HCT116 (cell line): ENCODE measurements around the gene EYA4. TPM values are rescaled to one million over a fixed set of nuclear protein-coding genes. Genes with fewer than 3 reads are reported as not detected.

Source experiments
- ATAC-seq: fragments of 200-7000 bp; cut with Tn5 transposase; 2 replicates; pipeline ENCODE4 v1.9.1; 2020; ENCODE audit warnings: mild to moderate bottlenecking, moderate library complexity
- BruUV-seq: library from RNA; stranded (reverse); fragments of 400-500 nt; replicated peaks from 2 replicates; lab custom pipeline; 2021; lab: Mats Ljungman, UMichigan
- CTCF ChIA-PET: fragments of 300-600 bp; sonication (Branson Sonifier 250); formaldehyde crosslinking; loops from one replicate; lab custom pipeline; 2021; ENCODE audit warnings: antibody characterized with exemption; lab: Charles Lee
- POLR2A ChIA-PET: fragments of 300-600, 350-600 bp; sonication (Branson Sonifier 250); formaldehyde crosslinking; loops from one replicate; lab custom pipeline; 2021; ENCODE audit warnings: antibody characterized with exemption; lab: Charles Lee
- RAD21 ChIA-PET, 2 experiments: fragments of 300-600 bp; sonication (Branson Sonifier 250); formaldehyde crosslinking; loops; one replicate each; lab custom pipeline; 2023; ENCODE audit warnings: low total read pairs in 2 of 2; ENCODE audit not compliant: uncharacterized antibody in 2 of 2, unreplicated experiment in 2 of 2, low non-redundant PET in 1 of 2; lab: Charles Lee
- DNase-seq: peaks from one replicate; pipeline ENCODE4 v3.0.0-alpha.2; 2010; ENCODE audit warnings: low read depth, low spot score
- H2AFZ ChIP-seq: fragments of 200-600 bp; shearing (Covaris generic), sonication (generic); 2 replicates; pipeline ENCODE4 v1.6.1; 2017; ENCODE audit warnings: low read depth, mixed run types, mixed read lengths, antibody characterized with exemption, low read length; ENCODE audit not compliant: poor library complexity, severe bottlenecking
- H3K27ac ChIP-seq: 2 replicates; pipeline ENCODE4 v1.5.1; 2012; ENCODE audit warnings: low read depth, low read length
- H3K27me3 ChIP-seq: fragments of 200-600 bp; sonication (generic); 2 replicates; pipeline ENCODE4 v1.6.1; 2016; ENCODE audit warnings: mixed run types, low read length, mixed read lengths; ENCODE audit not compliant: insufficient read depth
- H3K36me3 ChIP-seq, 2 experiments: fragments of 200-500 bp in 1 of 2; fragments of 200-600 bp in 1 of 2; sonication (Bioruptor generic) in 1 of 2; sonication (generic) in 1 of 2; 2 replicates each; pipeline versions ENCODE4 v1.5.1 to v1.6.1; 2014 to 2016; ENCODE audit warnings: low read length in 2 of 2, inconsistent platforms in 1 of 2, mixed read lengths in 1 of 2, mixed run types in 1 of 2; ENCODE audit not compliant: insufficient read depth in 2 of 2, control insufficient read depth in 1 of 2
- H3K4me1 ChIP-seq, 2 experiments: fragments of 200-600 bp in 1 of 2; sonication (generic) in 1 of 2; 2 replicates each; pipeline versions ENCODE4 v1.5.1 to v1.6.1; 2012 to 2017; ENCODE audit warnings: low read length in 2 of 2, inconsistent platforms in 1 of 2, mild to moderate bottlenecking in 1 of 2, mixed read lengths in 1 of 2, mixed run types in 1 of 2, moderate library complexity in 1 of 2; ENCODE audit not compliant: insufficient read depth in 2 of 2, control insufficient read depth in 1 of 2
- H3K4me2 ChIP-seq: fragments of 200-600 bp; sonication (generic); 2 replicates; pipeline ENCODE4 v1.6.1; 2017; ENCODE audit warnings: mixed run types, low read length, mixed read lengths
- H3K4me3 ChIP-seq, 2 experiments: fragments of 200-600 bp in 1 of 2; sonication (generic) in 1 of 2; replicated peaks in 1 of 2; 2 replicates each; pipeline ENCODE4 v1.5.1; 2011 to 2016; ENCODE audit warnings: low read length in 2 of 2, control low read depth in 1 of 2, low read depth in 1 of 2, mild to moderate bottlenecking in 1 of 2, mixed read lengths in 1 of 2, mixed run types in 1 of 2
- H3K79me2 ChIP-seq: fragments of 200-600 bp; sonication (generic); 2 replicates; pipeline ENCODE4 v1.6.1; 2017; ENCODE audit warnings: mild to moderate bottlenecking, mixed run types, low read length, moderate library complexity, mixed read lengths; ENCODE audit not compliant: insufficient read depth
- H3K9ac ChIP-seq: fragments of 200-600 bp; sonication (generic); 2 replicates; pipeline ENCODE4 v1.6.1; 2016; ENCODE audit warnings: low read length, mixed read lengths
- H3K9me2 ChIP-seq: fragments of 200-600 bp; sonication (generic), shearing (Covaris generic); 2 replicates; pipeline ENCODE4 v1.6.1; 2017; ENCODE audit warnings: mixed run types, mild to moderate bottlenecking, moderate library complexity; ENCODE audit not compliant: insufficient read depth
- H3K9me3 ChIP-seq, 2 experiments: fragments of 200-500 bp in 1 of 2; fragments of 200-600 bp in 1 of 2; sonication (Bioruptor generic) in 1 of 2; sonication (generic) in 1 of 2; 2 replicates each; pipeline ENCODE4 v1.6.1; 2014 to 2017; ENCODE audit warnings: low read length in 2 of 2, mixed read lengths in 2 of 2, inconsistent platforms in 1 of 2, low read depth in 1 of 2, mild to moderate bottlenecking in 1 of 2, mixed run types in 1 of 2, moderate library complexity in 1 of 2; ENCODE audit not compliant: control insufficient read depth in 1 of 2, insufficient read depth in 1 of 2
- H4K20me1 ChIP-seq: fragments of 200-600 bp; sonication (generic), shearing (Covaris generic); 2 replicates; pipeline ENCODE4 v1.6.1; 2017; ENCODE audit warnings: mixed run types, mild to moderate bottlenecking, moderate library complexity; ENCODE audit not compliant: insufficient read depth
- ATF3 ChIP-seq: IDR thresholded peaks from 2 replicates; pipeline ENCODE4 v1.6.1; 2012
- CBX3 ChIP-seq: IDR thresholded peaks from 2 replicates; pipeline ENCODE4 v1.6.1; 2012; ENCODE audit warnings: low read depth
- CEBPB ChIP-seq: IDR thresholded peaks from 2 replicates; pipeline ENCODE4 v1.6.1; 2012; ENCODE audit warnings: low read depth
- CTCF ChIP-seq, 3 experiments: fragments of 200-600 bp in 1 of 3; sonication (generic) in 1 of 3; IDR thresholded peaks in 2 of 3; conservative IDR thresholded peaks in 1 of 3; 2 replicates each; pipeline ENCODE4 v1.5.1; 2012 to 2017; ENCODE audit warnings: low read depth in 2 of 3, low read length in 2 of 3, antibody characterized with exemption in 1 of 3, borderline replicate concordance in 1 of 3, control low read depth in 1 of 3, mild to moderate bottlenecking in 1 of 3, mixed read lengths in 1 of 3, mixed run types in 1 of 3, moderate library complexity in 1 of 3; ENCODE audit not compliant: insufficient read depth in 1 of 3
- JUND ChIP-seq: IDR thresholded peaks from 2 replicates; pipeline ENCODE4 v1.6.1; 2012
- MAX ChIP-seq: IDR thresholded peaks from 2 replicates; pipeline ENCODE4 v1.6.1; 2012
- POLR2A ChIP-seq: IDR thresholded peaks from 2 replicates; pipeline ENCODE4 v1.7.0; 2011; ENCODE audit warnings: borderline replicate concordance; ENCODE audit not compliant: insufficient read depth, insufficient read length; ENCODE audit errors: extremely low read depth
- POLR2AphosphoS5 ChIP-seq: IDR thresholded peaks from 2 replicates; pipeline ENCODE4 v1.6.1; 2011; ENCODE audit warnings: mild to moderate bottlenecking, low read depth, low read length, moderate library complexity
- RAD21 ChIP-seq: IDR thresholded peaks from 2 replicates; pipeline ENCODE4 v1.6.1; 2012; ENCODE audit warnings: low read depth, mild to moderate bottlenecking
- REST ChIP-seq: IDR thresholded peaks from 2 replicates; pipeline ENCODE4 v1.6.1; 2012; ENCODE audit warnings: low read depth
- SRF ChIP-seq: IDR thresholded peaks from 2 replicates; pipeline ENCODE4 v1.6.1; 2012; ENCODE audit warnings: low read depth
- TCF7L2 ChIP-seq: IDR thresholded peaks from 2 replicates; pipeline ENCODE4 v1.7.0; 2011; ENCODE audit warnings: borderline replicate concordance, inconsistent platforms; ENCODE audit not compliant: insufficient read depth, insufficient read length; ENCODE audit errors: extremely low read depth
- YY1 ChIP-seq: IDR thresholded peaks from 2 replicates; pipeline ENCODE4 v1.6.1; 2011; ENCODE audit warnings: low read length, low read depth, moderate library complexity, mild to moderate bottlenecking; ENCODE audit not compliant: insufficient replicate concordance; ENCODE audit errors: extremely low read depth
- ZFX ChIP-seq: fragments of 450-650 bp; IDR thresholded peaks from 2 replicates; pipeline ENCODE4 v1.6.1; 2017
- intact Hi-C: fragments of 100-400 bp; cut with micrococcal nuclease; formaldehyde crosslinking; loops from 2 replicates; pipeline ENCODE4 v1.10.0; 2022
- total RNA-seq: library from RNA; stranded (reverse); gene quantifications from one replicate; pipeline ENCODE4 v1.2.1, GENCODE V29; 2021; ENCODE audit not compliant: unreplicated experiment
- TF ChIP-seq, protein P1 (sequence below): IDR thresholded peaks from 2 replicates; pipeline ENCODE4 v1.6.1; 2011; ENCODE audit warnings: mild to moderate bottlenecking, low read length, moderate library complexity; ENCODE audit not compliant: insufficient replicate concordance; ENCODE audit errors: extremely low read depth

Gene EYA4
- total RNA-seq, 1 experiment from 2014 or later: not detected

GRCh38 chr6:133245422-133245903 is 4.3 kb downstream of the EYA4 start (continued):
- TF ChIP-seq REST (no peak), JUND (no peak), MAX (no peak), CBX3 (no peak), POLR2A (no peak)
- TF ChIP-seq, all 23 proteins: peak for 0

- H3K9me2 ChIP-seq: no peaks in the 10 kb centered on the region
- no peaks in the 10 kb centered on the region for H3K79me2 ChIP-seq
- H3K36me3 ChIP-seq: no peaks in the 10 kb centered on the region
- no peaks in the 10 kb centered on the region for H3K4me1 ChIP-seq
- no peak for TF ChIP-seq RAD21
- no peak for TF ChIP-seq JUND
- no peak for TF ChIP-seq ATF3
- TF ChIP-seq CEBPB: no peak
- TF ChIP-seq YY1: no peak
- TF ChIP-seq POLR2AphosphoS5: no peak
- TF ChIP-seq CTCF (IDR thresholded peaks at IDR 0.05 in 2 of 3, conservative IDR thresholded peaks at IDR 0.05 in 1 of 3; ENCODE audit: borderline replicate concordance in 1 of 3, insufficient read depth in 1 of 3, low read depth in 2 of 3, low read length in 2 of 3): no peak
- no peak for TF ChIP-seq ZFX
- TF ChIP-seq, protein P1, sequence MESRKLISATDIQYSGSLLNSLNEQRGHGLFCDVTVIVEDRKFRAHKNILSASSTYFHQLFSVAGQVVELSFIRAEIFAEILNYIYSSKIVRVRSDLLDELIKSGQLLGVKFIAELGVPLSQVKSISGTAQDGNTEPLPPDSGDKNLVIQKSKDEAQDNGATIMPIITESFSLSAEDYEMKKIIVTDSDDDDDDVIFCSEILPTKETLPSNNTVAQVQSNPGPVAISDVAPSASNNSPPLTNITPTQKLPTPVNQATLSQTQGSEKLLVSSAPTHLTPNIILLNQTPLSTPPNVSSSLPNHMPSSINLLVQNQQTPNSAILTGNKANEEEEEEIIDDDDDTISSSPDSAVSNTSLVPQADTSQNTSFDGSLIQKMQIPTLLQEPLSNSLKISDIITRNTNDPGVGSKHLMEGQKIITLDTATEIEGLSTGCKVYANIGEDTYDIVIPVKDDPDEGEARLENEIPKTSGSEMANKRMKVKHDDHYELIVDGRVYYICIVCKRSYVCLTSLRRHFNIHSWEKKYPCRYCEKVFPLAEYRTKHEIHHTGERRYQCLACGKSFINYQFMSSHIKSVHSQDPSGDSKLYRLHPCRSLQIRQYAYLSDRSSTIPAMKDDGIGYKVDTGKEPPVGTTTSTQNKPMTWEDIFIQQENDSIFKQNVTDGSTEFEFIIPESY: no peak
- no peak for TF ChIP-seq SRF
- no peak for TF ChIP-seq TCF7L2
- TF ChIP-seq CBX3: no peak
- DNase-seq (no peak), ATAC-seq (no peak)
- H4K20me1 ChIP-seq: no peaks in the 10 kb centered on the region
- intact Hi-C loops: no loop called here
- POLR2A ChIA-PET: no interaction called here
- H3K9ac ChIP-seq: no peak overlapping the region
- no peaks in the 10 kb centered on the region for H3K9me3 ChIP-seq
- H3K27ac ChIP-seq: no peak overlapping the region
- H2AFZ ChIP-seq: no peak overlapping the region
- RAD21 ChIA-PET: no interaction called here
- H3K4me3 ChIP-seq: no peak overlapping the region
- peaks cover 15% of the 10 kb centered on the region; the same call in 1 of the 2 replicates for H3K27me3 ChIP-seq
- CTCF ChIA-PET: no interaction called here
- BruUV-seq: no TSS peak
- H3K4me2 ChIP-seq: no peak overlapping the region
These were observed 6.4 kb downstream of the EYA4 start for GRCh38 chr6:133247581-133247980.
